ENCODE results near the gene ZAP70. TPM values are rescaled to one million over a fixed set of nuclear protein-coding genes. Genes with fewer than 3 reads are reported as not detected.

Gene ZAP70
- total and polyA plus RNA-seq, 2 donors (not counting 3 experiments of a cell fraction or from before 2014, with no cell fraction given) = 0.14 TPM; not detected in 1

DNA sequence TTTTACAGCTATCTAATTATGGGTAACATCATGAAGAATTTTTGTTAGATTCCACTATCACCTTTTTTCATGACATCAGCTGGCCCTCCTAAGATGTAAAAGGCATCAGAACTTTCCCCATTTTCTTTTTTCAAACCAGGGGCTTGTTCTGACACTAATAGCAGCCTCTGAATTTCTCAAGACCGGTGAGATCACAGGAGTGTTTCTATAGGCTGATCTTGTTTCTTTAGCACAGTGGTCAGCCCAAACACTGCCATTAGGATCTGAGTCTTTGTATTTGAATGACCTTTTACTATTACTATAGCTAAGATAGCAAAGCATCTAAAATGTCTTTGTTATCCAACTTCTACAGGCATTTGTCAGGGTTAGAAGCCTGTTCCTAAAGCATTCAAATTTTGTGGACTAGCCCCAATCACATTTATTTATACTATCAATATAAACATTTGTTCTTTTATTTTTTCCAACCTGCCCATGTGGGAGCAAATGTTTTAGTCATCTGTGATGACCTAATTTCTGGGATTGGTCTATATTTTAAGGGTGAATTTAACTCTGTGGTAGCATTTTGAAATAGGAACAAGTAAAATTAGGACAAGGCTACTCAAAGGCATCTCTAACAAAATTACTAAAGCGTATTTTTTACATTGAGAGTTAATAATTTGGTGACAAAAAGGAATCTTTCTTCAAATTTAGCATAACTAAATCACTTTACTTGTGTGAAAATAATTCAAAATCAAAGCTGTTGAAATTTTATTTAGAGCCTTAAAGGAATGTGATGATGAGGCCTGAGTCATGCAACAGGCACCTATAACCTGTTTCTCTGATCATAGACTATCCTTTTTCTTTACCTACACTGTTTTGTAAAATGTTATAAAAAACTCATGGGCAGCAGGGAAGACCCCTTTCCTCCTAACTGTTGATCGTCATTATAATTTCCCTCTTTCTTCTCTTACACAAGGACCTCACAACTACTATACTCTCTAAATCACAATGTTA lies 39.3 kb downstream of the ZAP70 start:
- FAIRE-seq = no peak
- POLR2A ChIA-PET = no interaction called here
- no peak overlapping the region for H3K4me2 ChIP-seq (ENCODE audit: insufficient read depth, low read length)

More for the DNA sequence above, 39.3 kb downstream of the ZAP70 start:
- Histone ChIP-seq H3K9ac (replicated peaks; ENCODE audit: extremely low read depth, insufficient read depth, low read length) (no peak overlapping the region), H4K20me1 (replicated peaks; ENCODE audit: control insufficient read depth, extremely low read depth, insufficient read depth, low read length) (no peaks in the 10 kb centered on the region), H2AFZ (ENCODE audit: low read depth, low read length) (no peak overlapping the region), H3K36me3 (ENCODE audit: control insufficient read depth in 2 of 2, extremely low read depth in 1 of 2, insufficient read depth in 2 of 2, low read length in 2 of 2) (peaks cover 0 to 5% of the 10 kb centered on the region in 2 experiments), H3K4me3 (replicated peaks in 1 of 3; ENCODE audit: insufficient read depth in 1 of 3, low read depth in 1 of 3, low read length in 3 of 3) (no peak overlapping the region), H3K27me3 (ENCODE audit: control insufficient read depth in 2 of 2, insufficient read depth in 2 of 2, low read length in 2 of 2) (no peaks in the 10 kb centered on the region), H3K79me2 (ENCODE audit: control insufficient read depth, insufficient read depth, low read length) (no peaks in the 10 kb centered on the region), H3K9me1 (replicated peaks; ENCODE audit: control insufficient read depth, extremely low read depth, insufficient read depth, low read length) (no peaks in the 10 kb centered on the region), H3K27ac (ENCODE audit: insufficient read depth, low read depth, low read length) (no peak overlapping the region), H3K9me3 (replicated peaks; ENCODE audit: control insufficient read depth, insufficient read depth, low read length) (no peaks in the 10 kb centered on the region), H3K4me1 (ENCODE audit: control insufficient read depth, extremely low read depth, insufficient read depth, low read length) (no peaks in the 10 kb centered on the region)
- intact Hi-C loops (cut with micrococcal nuclease) = no loop called here
- CTCF ChIA-PET = interaction anchor here (0.9 to 1.9 kb wide), 6 partner anchors 11 to 52 kb away, joined by 3 to 5 read pairs (median 4); no protein-coding TSS in a partner anchor
- DNase-seq (ENCODE audit: low read depth, low spot score) = no peak
- TF ChIP-seq FOS (IDR thresholded peaks at IDR 0.05; ENCODE audit: borderline replicate concordance, insufficient read depth, low read length) (no peak), POLR2A (IDR thresholded peaks at IDR 0.05; ENCODE audit: low read depth, low read length) (no peak), JUN (IDR thresholded peaks at IDR 0.05; ENCODE audit: borderline replicate concordance, insufficient read depth, insufficient read length, low read depth) (no peak), POLR2AphosphoS5 (IDR thresholded peaks at IDR 0.05; ENCODE audit: insufficient read depth, low read depth, low read length) (no peak), EZH2 (IDR thresholded peaks at IDR 0.05; ENCODE audit: borderline replicate concordance, low read depth, low read length, severe bottlenecking) (no peak), MYC (IDR thresholded peaks at IDR 0.05; ENCODE audit: low read depth, low read length) (no peak), CTCF (IDR thresholded peaks at IDR 0.05; ENCODE audit: extremely low read depth in 1 of 2, insufficient read depth in 1 of 2, low read depth in 1 of 2, low read length in 2 of 2) (no peak), GATA2 (IDR thresholded peaks at IDR 0.05; ENCODE audit: insufficient read depth, insufficient read length, low read depth, low read length) (no peak)
- TF ChIP-seq, protein P1, sequence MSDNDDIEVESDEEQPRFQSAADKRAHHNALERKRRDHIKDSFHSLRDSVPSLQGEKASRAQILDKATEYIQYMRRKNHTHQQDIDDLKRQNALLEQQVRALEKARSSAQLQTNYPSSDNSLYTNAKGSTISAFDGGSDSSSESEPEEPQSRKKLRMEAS (IDR thresholded peaks at IDR 0.05; ENCODE audit: insufficient read depth, insufficient read length) = no peak
- no TSS peak for BruUV-seq (replicated peaks)
- dilution Hi-C loops (cut with MboI; ENCODE audit: extremely low pct_ligation_motif_present, low sequenced_read_pairs) = no loop called here
